HT1080 (cell line): ENCODE data around the gene ICE2. TPM values are rescaled to one million over a fixed set of nuclear protein-coding genes. Genes with fewer than 3 reads are reported as not detected.

Experiments
- DNase-seq: peaks from one replicate; pipeline ENCODE4 v3.0.0-alpha.2; 2015; ENCODE audit warnings: low read depth
- polyA plus RNA-seq, 2 experiments: library from polyadenylated mRNA; depleted of rRNA; stranded (reverse); fragments of >200 nt; gene quantifications; 2 replicates each; pipeline ENCODE4 v1.2.3, GENCODE V29; 2015
- total RNA-seq: library from RNA; depleted of rRNA; stranded (reverse); fragments of >200 nt; shearing (Covaris generic); gene quantifications from 2 replicates; pipeline ENCODE4 v1.2.3, GENCODE V29; 2014; rRNA removed

ICE2 gene
- total RNA-seq, result 13.5 and 17.0 TPM in 2 replicates
- polyA plus RNA-seq (2015; cell fraction: cytosol; rRNA removed), result 31.6 and 31.9 TPM in 2 replicates
- 55.3 and 60.4 TPM in 2 replicates for polyA plus RNA-seq (2015; cell fraction: nucleus; rRNA removed)

GRCh38 chr15:60478566-60479360, at the start of gene ICE2:
TSS of gene ICE2 (minus strand) at chr15:60479142. CDS start at chr15:60477977, 1,165 bp downstream.
- DNase-seq, result peak; percentile 96

DNA sequence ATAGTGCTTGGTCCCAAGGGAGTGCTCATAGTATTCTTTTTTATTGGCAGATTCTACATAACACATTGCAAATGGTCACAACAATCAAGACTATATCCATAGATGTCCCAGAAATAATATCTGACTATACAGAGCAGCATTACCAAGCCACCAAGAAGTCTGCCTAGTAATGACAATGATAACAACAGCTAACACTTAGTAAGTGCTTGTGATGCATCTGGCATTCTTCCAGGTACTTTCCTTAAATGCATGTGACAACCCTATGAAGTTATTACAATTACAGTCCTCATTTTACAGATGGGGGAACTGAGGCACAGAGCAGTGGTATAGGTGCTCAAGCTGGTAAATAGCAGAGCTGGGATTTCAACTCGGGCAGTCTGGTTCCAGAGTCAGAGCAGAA, 49.6 kb upstream of the ICE2 start:
- DNase-seq, result no peak

DNA sequence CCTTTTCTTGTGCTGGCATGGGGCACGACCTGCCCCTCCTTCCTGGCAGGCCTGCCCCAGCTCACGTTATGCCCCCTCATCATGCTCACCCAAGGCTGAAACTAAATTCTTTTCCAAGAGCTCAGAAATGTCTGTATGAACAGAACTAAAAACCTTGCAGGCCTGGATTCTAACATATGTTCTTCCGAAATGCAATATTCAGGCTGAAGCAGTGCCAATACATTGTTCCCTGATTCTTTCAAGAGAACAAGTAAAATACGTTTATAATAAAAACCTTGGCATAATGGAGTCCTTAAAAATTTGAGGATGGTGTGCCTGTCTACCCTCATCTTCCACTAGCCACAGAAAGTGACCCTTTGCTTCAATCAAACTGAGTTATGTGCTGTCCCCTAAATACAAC, 48.5 kb upstream of the ICE2 start:
- no peak for DNase-seq

DNA sequence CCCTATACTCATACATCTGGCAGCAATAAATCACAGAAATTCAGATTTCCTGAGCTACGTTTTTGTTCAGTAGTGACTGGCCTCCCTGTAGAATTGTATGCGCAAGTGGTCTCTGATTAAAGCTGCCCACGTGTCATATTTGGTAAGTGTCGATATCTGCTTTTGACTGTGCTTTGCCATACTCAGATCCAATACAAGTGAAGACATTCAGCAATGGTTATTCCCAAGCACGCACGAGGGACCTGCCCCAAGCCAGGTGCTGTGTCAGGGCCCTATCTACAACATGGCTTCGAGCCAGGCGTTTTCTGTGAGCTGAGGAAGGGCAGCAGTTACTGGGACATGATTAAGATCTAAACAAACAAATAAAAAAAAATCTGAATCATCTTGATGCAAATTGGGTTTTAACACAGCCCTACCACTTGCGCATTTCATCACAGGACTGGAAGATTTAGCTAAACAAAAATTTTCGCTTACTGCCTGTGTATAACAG, 47.2 kb upstream of the ICE2 start:
- no peak for DNase-seq

DNA sequence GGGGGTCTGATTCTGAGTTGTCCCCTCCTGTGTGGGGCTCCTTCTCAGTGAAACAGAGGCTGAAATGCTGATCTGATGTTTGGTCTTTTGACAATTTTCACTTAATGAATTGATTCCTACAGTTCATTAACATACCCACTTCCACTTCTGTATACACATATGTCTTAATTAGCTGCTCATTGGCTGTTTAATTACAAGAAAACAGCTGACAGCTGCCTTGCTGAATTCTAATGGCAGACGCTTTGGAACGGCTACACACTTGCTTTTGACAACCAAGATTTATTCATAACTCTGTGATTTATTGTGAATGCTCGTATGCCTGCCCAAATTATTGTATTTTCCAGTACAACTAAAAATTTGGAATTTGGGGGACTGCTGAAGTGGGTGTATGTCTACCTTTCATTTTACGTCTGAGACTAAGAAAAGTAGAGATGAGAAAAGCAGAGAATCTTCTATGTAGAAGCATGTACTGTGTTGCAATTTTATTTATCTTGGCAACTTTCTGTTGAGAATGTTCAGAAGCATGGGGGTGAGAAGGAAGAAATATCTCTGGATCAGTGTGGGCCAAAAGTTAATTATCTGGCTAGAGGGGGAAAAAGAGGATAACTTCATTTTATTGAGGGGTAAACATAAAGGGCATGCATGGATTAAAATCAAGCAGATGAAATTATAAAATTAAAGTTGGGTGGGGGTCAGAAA, 46.5 kb upstream of the ICE2 start:
- no peak for DNase-seq

- DNase-seq, result peak; percentile 36
Measured at GRCh38 chr15:60523056-60523455, 44.1 kb upstream of the ICE2 start.

GRCh38 chr15:60520825-60521368, 42.0 kb upstream of the ICE2 start:
- peak; percentile 61 for DNase-seq

- DNase-seq, result peak; percentile 88
Measured at GRCh38 chr15:60520013-60520824, 41.3 kb upstream of the ICE2 start.

DNA sequence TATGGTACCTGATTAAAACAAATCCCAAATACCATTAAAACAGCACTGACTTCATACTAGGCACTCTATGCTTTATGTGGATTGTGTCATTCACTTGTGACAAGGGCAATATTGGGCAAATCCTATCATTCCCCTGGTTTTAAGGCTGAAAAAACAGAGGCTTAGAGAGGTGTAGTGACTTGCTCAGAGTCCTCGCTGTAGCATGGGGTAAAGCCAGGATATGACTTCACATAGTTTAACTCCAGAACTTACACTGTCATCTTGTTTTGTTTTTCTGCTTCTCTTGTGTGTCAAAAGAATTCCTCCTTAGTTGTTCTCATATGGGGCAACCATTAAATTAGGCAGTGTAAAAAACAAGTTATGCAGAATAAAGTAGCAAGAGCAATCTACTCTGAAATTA, 40.3 kb upstream of the ICE2 start:
- DNase-seq, result peak; percentile 11

DNA sequence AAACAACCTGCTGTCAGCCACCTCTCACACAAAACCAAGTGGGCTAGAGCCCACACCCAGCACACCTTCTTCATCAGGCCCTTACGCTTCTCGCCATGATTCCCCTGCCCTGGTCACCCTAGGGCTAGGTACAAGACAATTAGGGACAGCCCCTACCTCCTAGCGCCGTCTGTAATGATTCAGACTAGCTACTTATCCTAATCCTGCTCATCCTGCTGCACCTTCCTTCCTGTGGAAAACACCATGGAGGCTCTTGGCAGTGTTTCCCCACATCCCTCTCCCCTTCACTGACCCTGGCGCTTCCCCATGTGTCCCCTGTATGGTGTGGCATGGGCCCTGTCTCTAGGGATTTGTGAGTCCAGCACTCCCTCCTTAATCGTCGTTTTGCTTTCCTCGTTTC, 39.6 kb upstream of the ICE2 start:
- DNase-seq, result no peak

DNA sequence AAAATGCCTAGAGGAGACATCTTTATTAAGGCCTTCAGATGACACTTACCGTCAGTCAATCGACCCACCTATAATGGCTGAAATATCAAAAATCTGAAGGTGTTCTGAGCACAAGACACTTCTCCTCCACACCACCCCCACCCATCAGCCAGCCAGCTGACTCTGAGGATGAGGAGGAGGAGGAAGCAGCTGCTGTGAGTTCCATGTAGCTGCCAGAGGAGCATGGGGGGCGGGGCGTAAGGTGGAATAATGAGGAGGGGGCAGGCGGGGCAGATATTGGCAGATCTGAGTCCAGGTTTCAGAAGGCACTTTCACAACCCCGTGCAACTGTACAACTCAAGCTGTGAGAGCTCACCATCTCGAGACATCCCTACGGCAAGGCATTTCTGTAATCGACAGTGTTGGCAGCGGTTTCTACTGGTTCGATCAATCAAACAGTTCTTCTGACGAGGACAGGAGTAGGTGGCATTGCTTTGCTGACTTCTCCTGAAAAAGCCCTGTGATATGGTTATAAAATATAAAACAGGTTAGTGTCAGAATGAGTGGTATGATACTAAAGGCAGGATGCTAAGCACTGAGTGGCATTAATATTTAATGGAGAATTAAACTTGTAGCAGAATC, 35.4 kb upstream of the ICE2 start:
- DNase-seq, result no peak

DNA sequence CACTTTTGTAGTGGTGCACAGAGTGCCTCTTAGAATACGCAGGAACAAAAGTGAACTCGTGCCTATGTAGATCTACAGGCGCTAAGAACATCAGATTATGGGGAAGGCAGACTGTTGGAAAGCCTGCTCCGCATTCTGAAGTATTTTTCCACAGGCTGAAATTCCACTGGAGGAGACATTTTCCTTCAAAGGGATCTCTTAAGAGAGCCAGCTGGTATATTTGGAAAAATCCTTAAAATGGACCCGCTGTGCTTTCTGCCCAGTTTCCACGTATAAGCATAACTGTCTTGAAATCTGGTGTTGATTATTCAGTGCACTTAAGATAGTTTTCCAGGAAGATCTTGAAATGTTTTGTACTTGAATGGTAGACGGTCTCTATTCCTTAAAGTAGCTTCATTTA, 34.7 kb upstream of the ICE2 start:
- no peak for DNase-seq

GRCh38 chr15:60512937-60513336, 34.0 kb upstream of the ICE2 start:
- no peak for DNase-seq

GRCh38 chr15:60511351-60512031, 32.5 kb upstream of the ICE2 start:
- DNase-seq, result no peak

- no peak for DNase-seq
Measured at GRCh38 chr15:60510006-60510405, 31.1 kb upstream of the ICE2 start.

- DNase-seq, result no peak
Measured at GRCh38 chr15:60509470-60509869, 30.5 kb upstream of the ICE2 start.

DNA sequence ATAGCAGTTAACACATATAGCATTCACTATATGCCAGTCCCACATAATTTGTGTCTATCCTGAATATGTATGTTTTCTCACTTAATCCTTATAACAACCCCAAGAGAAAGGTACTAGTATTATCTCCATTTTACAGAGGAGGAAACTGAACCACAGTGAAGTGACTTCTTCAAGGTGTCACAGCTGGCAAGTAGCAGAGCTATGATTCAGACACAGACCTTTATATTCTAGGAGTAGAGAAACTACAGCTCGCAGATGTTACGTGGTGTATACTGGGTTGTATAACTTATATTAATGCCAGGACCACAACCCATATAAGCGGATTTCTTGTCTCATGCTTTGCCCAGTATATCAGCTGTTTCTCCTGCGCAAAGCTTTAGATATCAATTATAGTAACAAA, 29.5 kb upstream of the ICE2 start:
- no peak for DNase-seq

DNA sequence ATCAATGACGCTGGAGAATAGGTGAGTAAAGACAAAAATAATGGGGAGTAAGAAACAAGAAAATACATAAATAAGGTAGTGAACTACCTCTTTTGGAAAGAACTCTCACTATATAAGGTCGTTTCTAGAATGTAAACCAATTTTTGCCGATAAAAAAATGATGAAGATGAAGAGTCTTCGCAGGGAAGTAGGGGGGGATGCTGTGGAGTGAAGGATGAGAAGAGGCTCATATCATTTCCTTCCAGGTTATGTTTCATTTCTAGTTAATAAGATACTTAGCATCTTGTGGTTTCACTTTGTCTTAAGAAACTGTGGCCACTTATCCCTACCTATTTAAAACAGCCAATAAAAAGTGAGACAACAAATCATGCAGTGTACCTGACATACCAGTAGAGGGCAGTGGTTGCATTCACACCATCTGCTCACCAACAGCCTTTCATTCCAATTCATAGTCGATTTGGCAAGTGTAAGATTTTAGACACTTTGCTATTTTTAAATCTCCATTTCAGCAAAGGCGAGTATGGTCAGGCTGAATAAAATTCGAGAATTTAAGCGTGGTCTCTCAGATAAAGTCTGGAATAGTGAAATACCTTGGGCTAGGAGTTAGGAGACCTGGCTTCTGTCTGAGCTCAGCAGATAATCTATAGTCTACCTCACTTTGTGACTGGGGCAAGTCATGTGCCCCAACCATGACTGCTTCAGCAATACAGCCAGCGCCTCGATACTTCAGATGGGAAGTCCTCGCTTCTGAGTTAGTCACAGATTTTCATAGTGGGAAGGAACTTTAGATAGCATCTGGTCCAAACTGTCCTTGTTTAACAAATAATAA, 28.9 kb upstream of the ICE2 start:
- peak; percentile 84 for DNase-seq

DNA sequence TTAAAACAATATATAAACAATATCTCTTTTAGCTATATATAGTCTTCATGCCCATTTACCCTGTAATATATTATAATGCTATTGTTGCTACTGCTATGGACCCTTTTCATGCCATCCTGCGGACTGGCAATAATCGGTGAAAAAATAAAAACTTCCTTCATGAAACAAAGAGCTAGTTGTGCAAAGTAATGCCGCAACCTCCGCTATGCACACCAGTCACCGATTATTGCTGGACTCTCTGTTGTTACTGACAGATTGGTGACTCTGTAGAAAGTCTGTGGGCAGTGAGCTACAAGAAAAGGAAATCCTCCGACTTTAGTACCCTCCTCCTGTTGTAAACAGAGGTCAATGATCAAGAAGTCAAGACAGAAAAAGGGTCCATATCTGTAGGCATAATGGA, 17.9 kb upstream of the ICE2 start:
- DNase-seq, result no peak
